Endothelial cell of hepatic sinusoid (primary cell): ENCODE measurements around the gene RELB.

Experiments used
- in situ Hi-C: cut with HindIII; loops from 2 replicates; pipeline ENCODE4 v1.10.0; 2017; ENCODE audit warnings: low sequenced_read_pairs

Gene RELB

GRCh38 chr19:45049073-45049736, 47.9 kb downstream of the RELB start:
- in situ Hi-C loops, result loop anchor here (10.0 to 25.0 kb wide), 2 partner anchors 88 to 94 kb away; partner anchors contain the start of gene CLPTM1

GRCh38 chr19:45050036-45050435, 48.8 kb downstream of the RELB start:
- in situ Hi-C loops, result no loop called here

GRCh38 chr19:45051929-45052579, 50.8 kb downstream of the RELB start:
- in situ Hi-C loops, result no loop called here

GRCh38 chr19:45056831-45057230, 55.6 kb downstream of the RELB start:
- in situ Hi-C loops, result no loop called here

GRCh38 chr19:45057444-45057843, 56.2 kb downstream of the RELB start:
- in situ Hi-C loops, result no loop called here

- in situ Hi-C loops, result no loop called here
These were observed 57.4 kb downstream of the RELB start for GRCh38 chr19:45058622-45059159.

GRCh38 chr19:45059258-45059965, 58.1 kb downstream of the RELB start:
- in situ Hi-C loops, result no loop called here

GRCh38 chr19:45061965-45062364, 60.7 kb downstream of the RELB start:
- in situ Hi-C loops, result no loop called here

- in situ Hi-C loops, result no loop called here
These were observed 62.9 kb downstream of the RELB start for GRCh38 chr19:45063851-45064801.

- in situ Hi-C loops, result no loop called here
These were observed 65.8 kb downstream of the RELB start for GRCh38 chr19:45066921-45067661.

GRCh38 chr19:45068041-45068440, 66.8 kb downstream of the RELB start:
- in situ Hi-C loops, result no loop called here

- in situ Hi-C loops, result no loop called here
These were observed 67.8 kb downstream of the RELB start for GRCh38 chr19:45069056-45069455.

- in situ Hi-C loops, result no loop called here
These were observed 69.0 kb downstream of the RELB start for GRCh38 chr19:45070214-45070613.

GRCh38 chr19:45070861-45071544, 69.7 kb downstream of the RELB start:
- in situ Hi-C loops, result no loop called here

GRCh38 chr19:45071545-45071938, 70.3 kb downstream of the RELB start:
- in situ Hi-C loops, result no loop called here

GRCh38 chr19:45071969-45072790, 70.9 kb downstream of the RELB start:
- in situ Hi-C loops, result no loop called here

- in situ Hi-C loops, result no loop called here
These were observed 73.6 kb downstream of the RELB start for GRCh38 chr19:45074744-45075300.
